Measurements from ENCODE around the gene BRIP1.

The BRIP1 gene

DNA sequence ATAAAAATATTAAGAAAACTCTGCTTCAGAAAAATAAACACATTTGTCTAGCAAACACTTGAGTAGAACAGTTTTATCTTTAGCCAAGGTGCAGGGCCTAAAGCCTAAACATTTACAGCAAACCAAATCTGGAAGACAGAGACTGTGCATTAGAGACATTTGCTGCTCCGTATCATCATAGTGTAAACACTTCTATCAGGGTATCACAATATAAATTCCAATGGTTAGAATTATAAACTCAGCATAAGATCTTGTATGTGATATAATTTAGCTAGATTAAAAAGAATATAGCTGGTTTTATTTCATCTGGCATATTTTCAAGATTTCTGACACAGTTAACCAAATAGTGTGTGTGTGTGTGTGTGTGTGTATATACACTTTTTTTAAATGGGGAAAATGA lies 138.6 kb downstream of the BRIP1 start:
- no peak for ATAC-seq
- no peak for TF ChIP-seq TOX (CRISPR knock-in tag; IDR thresholded peaks at IDR 0.05; ENCODE audit: borderline replicate concordance)
- no peak for TF ChIP-seq ZC3H10 (CRISPR knock-in tag; IDR thresholded peaks at IDR 0.05)
- TF ChIP-seq, protein P1, sequence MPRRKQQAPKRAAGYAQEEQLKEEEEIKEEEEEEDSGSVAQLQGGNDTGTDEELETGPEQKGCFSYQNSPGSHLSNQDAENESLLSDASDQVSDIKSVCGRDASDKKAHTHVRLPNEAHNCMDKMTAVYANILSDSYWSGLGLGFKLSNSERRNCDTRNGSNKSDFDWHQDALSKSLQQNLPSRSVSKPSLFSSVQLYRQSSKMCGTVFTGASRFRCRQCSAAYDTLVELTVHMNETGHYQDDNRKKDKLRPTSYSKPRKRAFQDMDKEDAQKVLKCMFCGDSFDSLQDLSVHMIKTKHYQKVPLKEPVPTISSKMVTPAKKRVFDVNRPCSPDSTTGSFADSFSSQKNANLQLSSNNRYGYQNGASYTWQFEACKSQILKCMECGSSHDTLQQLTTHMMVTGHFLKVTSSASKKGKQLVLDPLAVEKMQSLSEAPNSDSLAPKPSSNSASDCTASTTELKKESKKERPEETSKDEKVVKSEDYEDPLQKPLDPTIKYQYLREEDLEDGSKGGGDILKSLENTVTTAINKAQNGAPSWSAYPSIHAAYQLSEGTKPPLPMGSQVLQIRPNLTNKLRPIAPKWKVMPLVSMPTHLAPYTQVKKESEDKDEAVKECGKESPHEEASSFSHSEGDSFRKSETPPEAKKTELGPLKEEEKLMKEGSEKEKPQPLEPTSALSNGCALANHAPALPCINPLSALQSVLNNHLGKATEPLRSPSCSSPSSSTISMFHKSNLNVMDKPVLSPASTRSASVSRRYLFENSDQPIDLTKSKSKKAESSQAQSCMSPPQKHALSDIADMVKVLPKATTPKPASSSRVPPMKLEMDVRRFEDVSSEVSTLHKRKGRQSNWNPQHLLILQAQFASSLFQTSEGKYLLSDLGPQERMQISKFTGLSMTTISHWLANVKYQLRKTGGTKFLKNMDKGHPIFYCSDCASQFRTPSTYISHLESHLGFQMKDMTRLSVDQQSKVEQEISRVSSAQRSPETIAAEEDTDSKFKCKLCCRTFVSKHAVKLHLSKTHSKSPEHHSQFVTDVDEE (CRISPR knock-in tag; IDR thresholded peaks at IDR 0.05), result no peak
- TF ChIP-seq, protein P2, sequence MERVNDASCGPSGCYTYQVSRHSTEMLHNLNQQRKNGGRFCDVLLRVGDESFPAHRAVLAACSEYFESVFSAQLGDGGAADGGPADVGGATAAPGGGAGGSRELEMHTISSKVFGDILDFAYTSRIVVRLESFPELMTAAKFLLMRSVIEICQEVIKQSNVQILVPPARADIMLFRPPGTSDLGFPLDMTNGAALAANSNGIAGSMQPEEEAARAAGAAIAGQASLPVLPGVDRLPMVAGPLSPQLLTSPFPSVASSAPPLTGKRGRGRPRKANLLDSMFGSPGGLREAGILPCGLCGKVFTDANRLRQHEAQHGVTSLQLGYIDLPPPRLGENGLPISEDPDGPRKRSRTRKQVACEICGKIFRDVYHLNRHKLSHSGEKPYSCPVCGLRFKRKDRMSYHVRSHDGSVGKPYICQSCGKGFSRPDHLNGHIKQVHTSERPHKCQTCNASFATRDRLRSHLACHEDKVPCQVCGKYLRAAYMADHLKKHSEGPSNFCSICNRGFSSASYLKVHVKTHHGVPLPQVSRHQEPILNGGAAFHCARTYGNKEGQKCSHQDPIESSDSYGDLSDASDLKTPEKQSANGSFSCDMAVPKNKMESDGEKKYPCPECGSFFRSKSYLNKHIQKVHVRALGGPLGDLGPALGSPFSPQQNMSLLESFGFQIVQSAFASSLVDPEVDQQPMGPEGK (CRISPR knock-in tag; IDR thresholded peaks at IDR 0.05; ENCODE audit: borderline replicate concordance), result no peak

DNA sequence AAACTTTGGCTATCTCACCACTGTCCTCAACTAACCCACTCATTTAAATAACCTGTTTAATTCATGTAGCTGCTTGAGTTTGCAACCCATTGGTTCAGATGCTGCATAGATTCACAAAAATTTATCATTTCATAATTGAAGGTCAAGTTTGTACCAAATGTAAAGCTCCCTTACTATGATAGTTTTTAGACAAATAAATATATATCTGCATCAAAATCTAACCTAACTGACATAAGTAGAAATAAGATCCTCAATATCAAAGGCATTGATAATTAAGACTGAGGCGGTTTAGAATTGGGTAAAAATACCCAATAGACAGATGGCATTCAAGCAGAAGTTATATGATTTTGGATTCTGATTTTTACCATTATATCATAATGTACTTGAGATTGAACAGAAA lies 139.4 kb downstream of the BRIP1 start:
- TF ChIP-seq, protein P2 (CRISPR knock-in tag; IDR thresholded peaks at IDR 0.05; ENCODE audit: borderline replicate concordance), result no peak
- TF ChIP-seq ZNF565 (CRISPR knock-in tag; conservative IDR thresholded peaks at IDR 0.05; ENCODE audit: low read depth), result no peak
- no peak for TF ChIP-seq ZNF70 (CRISPR knock-in tag; IDR thresholded peaks at IDR 0.05)
- TF ChIP-seq ZC3H10 (CRISPR knock-in tag; IDR thresholded peaks at IDR 0.05), result no peak
- no peak for TF ChIP-seq ESRRG (CRISPR knock-in tag; IDR thresholded peaks at IDR 0.05)
- TF ChIP-seq, protein P3, sequence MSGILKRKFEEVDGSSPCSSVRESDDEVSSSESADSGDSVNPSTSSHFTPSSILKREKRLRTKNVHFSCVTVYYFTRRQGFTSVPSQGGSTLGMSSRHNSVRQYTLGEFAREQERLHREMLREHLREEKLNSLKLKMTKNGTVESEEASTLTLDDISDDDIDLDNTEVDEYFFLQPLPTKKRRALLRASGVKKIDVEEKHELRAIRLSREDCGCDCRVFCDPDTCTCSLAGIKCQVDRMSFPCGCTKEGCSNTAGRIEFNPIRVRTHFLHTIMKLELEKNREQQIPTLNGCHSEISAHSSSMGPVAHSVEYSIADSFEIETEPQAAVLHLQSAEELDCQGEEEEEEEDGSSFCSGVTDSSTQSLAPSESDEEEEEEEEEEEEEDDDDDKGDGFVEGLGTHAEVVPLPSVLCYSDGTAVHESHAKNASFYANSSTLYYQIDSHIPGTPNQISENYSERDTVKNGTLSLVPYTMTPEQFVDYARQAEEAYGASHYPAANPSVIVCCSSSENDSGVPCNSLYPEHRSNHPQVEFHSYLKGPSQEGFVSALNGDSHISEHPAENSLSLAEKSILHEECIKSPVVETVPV (CRISPR knock-in tag; IDR thresholded peaks at IDR 0.05), result no peak
- TF ChIP-seq, protein P4, sequence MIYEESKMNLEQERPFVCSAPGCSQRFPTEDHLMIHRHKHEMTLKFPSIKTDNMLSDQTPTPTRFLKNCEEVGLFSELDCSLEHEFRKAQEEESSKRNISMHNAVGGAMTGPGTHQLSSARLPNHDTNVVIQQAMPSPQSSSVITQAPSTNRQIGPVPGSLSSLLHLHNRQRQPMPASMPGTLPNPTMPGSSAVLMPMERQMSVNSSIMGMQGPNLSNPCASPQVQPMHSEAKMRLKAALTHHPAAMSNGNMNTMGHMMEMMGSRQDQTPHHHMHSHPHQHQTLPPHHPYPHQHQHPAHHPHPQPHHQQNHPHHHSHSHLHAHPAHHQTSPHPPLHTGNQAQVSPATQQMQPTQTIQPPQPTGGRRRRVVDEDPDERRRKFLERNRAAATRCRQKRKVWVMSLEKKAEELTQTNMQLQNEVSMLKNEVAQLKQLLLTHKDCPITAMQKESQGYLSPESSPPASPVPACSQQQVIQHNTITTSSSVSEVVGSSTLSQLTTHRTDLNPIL (CRISPR knock-in tag; IDR thresholded peaks at IDR 0.05; ENCODE audit: low read depth), result no peak
- TF ChIP-seq ZFP30 (CRISPR knock-in tag; IDR thresholded peaks at IDR 0.05), result no peak
- no peak for ATAC-seq

DNA sequence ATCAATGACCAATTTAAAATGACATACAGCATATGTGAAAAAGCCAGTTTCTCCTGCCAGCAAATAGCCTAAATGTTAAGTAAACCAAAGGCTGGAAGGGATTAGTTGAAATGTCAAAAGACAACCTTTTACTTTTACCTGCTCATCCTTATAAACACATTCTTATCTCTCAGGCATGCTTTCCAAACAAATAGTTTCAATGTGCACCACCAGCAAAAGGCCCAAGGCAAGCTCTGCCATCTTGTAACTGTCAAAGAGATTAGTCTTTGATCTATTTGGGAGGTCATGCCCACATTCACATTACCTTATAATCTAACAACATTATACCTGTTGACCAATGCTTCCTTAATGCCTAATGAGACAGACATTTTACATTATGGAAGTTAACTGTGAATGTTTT lies 140.1 kb downstream of the BRIP1 start:
- no peak for ATAC-seq
- TF ChIP-seq PPARA (CRISPR knock-in tag; IDR thresholded peaks at IDR 0.05; ENCODE audit: borderline replicate concordance), result no peak
- TF ChIP-seq, protein P2 (CRISPR knock-in tag; IDR thresholded peaks at IDR 0.05; ENCODE audit: borderline replicate concordance), result no peak
- TF ChIP-seq, protein P4 (CRISPR knock-in tag; IDR thresholded peaks at IDR 0.05; ENCODE audit: low read depth), result no peak

DNA sequence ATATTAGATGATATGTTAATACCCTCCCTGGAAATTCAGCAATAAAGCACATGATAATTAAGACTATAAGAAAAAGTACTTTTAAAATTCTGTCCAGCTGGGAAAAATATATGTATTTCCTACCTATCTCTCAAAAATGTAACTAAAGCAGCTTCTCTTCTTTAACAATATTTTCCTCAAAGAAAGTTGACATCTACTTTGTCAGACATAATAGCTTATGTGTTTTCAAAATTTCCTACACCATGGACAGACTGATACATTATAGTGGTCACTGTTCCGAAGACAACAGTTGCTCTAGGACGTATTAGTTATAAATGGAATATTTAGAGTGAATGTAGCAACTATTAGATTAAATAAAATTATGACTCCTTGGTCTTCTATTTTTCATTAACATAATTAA lies 140.9 kb downstream of the BRIP1 start:
- no peak for TF ChIP-seq ZNF70 (CRISPR knock-in tag; IDR thresholded peaks at IDR 0.05)
- no peak for TF ChIP-seq GLIS3 (CRISPR knock-in tag; IDR thresholded peaks at IDR 0.05)
- TF ChIP-seq ZC3H10 (CRISPR knock-in tag; IDR thresholded peaks at IDR 0.05), result no peak
- no peak for TF ChIP-seq ARNTL (CRISPR knock-in tag; IDR thresholded peaks at IDR 0.05; ENCODE audit: borderline replicate concordance, low read depth)
- no peak for ATAC-seq

All from SK-N-SH treated with all-trans-retinoic acid at 6 μM for 48 hours (cell line).